Measurements from ENCODE around the gene SIGLECL1. TPM values are rescaled to one million over a fixed set of nuclear protein-coding genes. Genes with fewer than 3 reads are reported as not detected.

The SIGLECL1 gene
- polyA plus RNA-seq, 1 donor from 2014 or later: not detected

- H3K27me3 ChIP-seq (ENCODE audit: insufficient read depth, low read depth, low read length): no peaks in the 10 kb centered on the region
- H3K9me2 ChIP-seq (ENCODE audit: insufficient read depth, low read length): no peaks in the 10 kb centered on the region
- H2AFZ ChIP-seq (ENCODE audit: low read depth, low read length): no peak overlapping the region
- no peaks in the 10 kb centered on the region for H3K79me2 ChIP-seq (replicated peaks; ENCODE audit: insufficient read depth, low read length)
- TF ChIP-seq MXI1 (conservative IDR thresholded peaks at IDR 0.05; ENCODE audit: poor library complexity, severe bottlenecking): no peak
- TF ChIP-seq, protein P1, sequence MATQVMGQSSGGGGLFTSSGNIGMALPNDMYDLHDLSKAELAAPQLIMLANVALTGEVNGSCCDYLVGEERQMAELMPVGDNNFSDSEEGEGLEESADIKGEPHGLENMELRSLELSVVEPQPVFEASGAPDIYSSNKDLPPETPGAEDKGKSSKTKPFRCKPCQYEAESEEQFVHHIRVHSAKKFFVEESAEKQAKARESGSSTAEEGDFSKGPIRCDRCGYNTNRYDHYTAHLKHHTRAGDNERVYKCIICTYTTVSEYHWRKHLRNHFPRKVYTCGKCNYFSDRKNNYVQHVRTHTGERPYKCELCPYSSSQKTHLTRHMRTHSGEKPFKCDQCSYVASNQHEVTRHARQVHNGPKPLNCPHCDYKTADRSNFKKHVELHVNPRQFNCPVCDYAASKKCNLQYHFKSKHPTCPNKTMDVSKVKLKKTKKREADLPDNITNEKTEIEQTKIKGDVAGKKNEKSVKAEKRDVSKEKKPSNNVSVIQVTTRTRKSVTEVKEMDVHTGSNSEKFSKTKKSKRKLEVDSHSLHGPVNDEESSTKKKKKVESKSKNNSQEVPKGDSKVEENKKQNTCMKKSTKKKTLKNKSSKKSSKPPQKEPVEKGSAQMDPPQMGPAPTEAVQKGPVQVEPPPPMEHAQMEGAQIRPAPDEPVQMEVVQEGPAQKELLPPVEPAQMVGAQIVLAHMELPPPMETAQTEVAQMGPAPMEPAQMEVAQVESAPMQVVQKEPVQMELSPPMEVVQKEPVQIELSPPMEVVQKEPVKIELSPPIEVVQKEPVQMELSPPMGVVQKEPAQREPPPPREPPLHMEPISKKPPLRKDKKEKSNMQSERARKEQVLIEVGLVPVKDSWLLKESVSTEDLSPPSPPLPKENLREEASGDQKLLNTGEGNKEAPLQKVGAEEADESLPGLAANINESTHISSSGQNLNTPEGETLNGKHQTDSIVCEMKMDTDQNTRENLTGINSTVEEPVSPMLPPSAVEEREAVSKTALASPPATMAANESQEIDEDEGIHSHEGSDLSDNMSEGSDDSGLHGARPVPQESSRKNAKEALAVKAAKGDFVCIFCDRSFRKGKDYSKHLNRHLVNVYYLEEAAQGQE (IDR thresholded peaks at IDR 0.05; ENCODE audit: borderline replicate concordance): no peak
- TF ChIP-seq RAD21 (conservative IDR thresholded peaks at IDR 0.05): no peak
- no peak for TF ChIP-seq TAF1 (IDR thresholded peaks at IDR 0.05; ENCODE audit: low read depth)
- no peak for TF ChIP-seq POLR2AphosphoS5 (IDR thresholded peaks at IDR 0.05)
- TF ChIP-seq SMC3 (conservative IDR thresholded peaks at IDR 0.05; ENCODE audit: poor library complexity): no peak
- no peak for TF ChIP-seq EZH2 (IDR thresholded peaks at IDR 0.05; ENCODE audit: borderline replicate concordance, insufficient read depth, low read length, poor library complexity, severe bottlenecking)
- TF ChIP-seq EP300 (conservative IDR thresholded peaks at IDR 0.05; ENCODE audit: poor library complexity, severe bottlenecking): no peak
- TF ChIP-seq, protein P2, sequence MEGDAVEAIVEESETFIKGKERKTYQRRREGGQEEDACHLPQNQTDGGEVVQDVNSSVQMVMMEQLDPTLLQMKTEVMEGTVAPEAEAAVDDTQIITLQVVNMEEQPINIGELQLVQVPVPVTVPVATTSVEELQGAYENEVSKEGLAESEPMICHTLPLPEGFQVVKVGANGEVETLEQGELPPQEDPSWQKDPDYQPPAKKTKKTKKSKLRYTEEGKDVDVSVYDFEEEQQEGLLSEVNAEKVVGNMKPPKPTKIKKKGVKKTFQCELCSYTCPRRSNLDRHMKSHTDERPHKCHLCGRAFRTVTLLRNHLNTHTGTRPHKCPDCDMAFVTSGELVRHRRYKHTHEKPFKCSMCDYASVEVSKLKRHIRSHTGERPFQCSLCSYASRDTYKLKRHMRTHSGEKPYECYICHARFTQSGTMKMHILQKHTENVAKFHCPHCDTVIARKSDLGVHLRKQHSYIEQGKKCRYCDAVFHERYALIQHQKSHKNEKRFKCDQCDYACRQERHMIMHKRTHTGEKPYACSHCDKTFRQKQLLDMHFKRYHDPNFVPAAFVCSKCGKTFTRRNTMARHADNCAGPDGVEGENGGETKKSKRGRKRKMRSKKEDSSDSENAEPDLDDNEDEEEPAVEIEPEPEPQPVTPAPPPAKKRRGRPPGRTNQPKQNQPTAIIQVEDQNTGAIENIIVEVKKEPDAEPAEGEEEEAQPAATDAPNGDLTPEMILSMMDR (IDR thresholded peaks at IDR 0.05; ENCODE audit: poor library complexity, severe bottlenecking): no peak
- H3K4me2 ChIP-seq (ENCODE audit: low read length): no peak overlapping the region
- H3K9me3 ChIP-seq (ENCODE audit: low read length): no peaks in the 10 kb centered on the region
- no peak overlapping the region for H3K27ac ChIP-seq (ENCODE audit: low read length)
- no peaks in the 10 kb centered on the region for H4K20me1 ChIP-seq (ENCODE audit: insufficient read depth)
- H3F3A ChIP-seq (ENCODE audit: insufficient read depth, low read length, poor library complexity, severe bottlenecking): no peaks in the 10 kb centered on the region
- no peak overlapping the region for H3K9ac ChIP-seq (ENCODE audit: low read length)
- H3K4me3 ChIP-seq (ENCODE audit: low read length): no peak overlapping the region
- H3K36me3 ChIP-seq (ENCODE audit: insufficient read depth, low read length): no peaks in the 10 kb centered on the region
Observed at GRCh38 chr19:51263808-51264207, 12.9 kb downstream of the SIGLECL1 start.

GRCh38 chr19:51271067-51271466 is 20.2 kb downstream of the SIGLECL1 start:
- H4K20me1 ChIP-seq (ENCODE audit: insufficient read depth): no peaks in the 10 kb centered on the region
- no peak overlapping the region for H3K9ac ChIP-seq (ENCODE audit: low read length)
- H3K27ac ChIP-seq (ENCODE audit: low read length): no peak overlapping the region
- no peak overlapping the region for H2AFZ ChIP-seq (ENCODE audit: low read depth, low read length)
- H3K4me3 ChIP-seq (ENCODE audit: low read length): no peak overlapping the region
- H3F3A ChIP-seq (ENCODE audit: insufficient read depth, low read length, poor library complexity, severe bottlenecking): no peaks in the 10 kb centered on the region
- H3K79me2 ChIP-seq (replicated peaks; ENCODE audit: insufficient read depth, low read length): no peaks in the 10 kb centered on the region
- H3K36me3 ChIP-seq (ENCODE audit: insufficient read depth, low read length): no peaks in the 10 kb centered on the region
- H3K9me3 ChIP-seq (ENCODE audit: low read length): no peaks in the 10 kb centered on the region
- TF ChIP-seq POLR2AphosphoS5 (IDR thresholded peaks at IDR 0.05): no peak
- no peak for TF ChIP-seq MXI1 (conservative IDR thresholded peaks at IDR 0.05; ENCODE audit: poor library complexity, severe bottlenecking)
- TF ChIP-seq SMC3 (conservative IDR thresholded peaks at IDR 0.05; ENCODE audit: poor library complexity): no peak
- TF ChIP-seq, protein P2 (IDR thresholded peaks at IDR 0.05; ENCODE audit: poor library complexity, severe bottlenecking): no peak
- TF ChIP-seq EZH2 (IDR thresholded peaks at IDR 0.05; ENCODE audit: borderline replicate concordance, insufficient read depth, low read length, poor library complexity, severe bottlenecking): no peak
- no peak for TF ChIP-seq TAF1 (IDR thresholded peaks at IDR 0.05; ENCODE audit: low read depth)
- TF ChIP-seq, protein P1 (IDR thresholded peaks at IDR 0.05; ENCODE audit: borderline replicate concordance): no peak
- TF ChIP-seq RAD21 (conservative IDR thresholded peaks at IDR 0.05): no peak
- TF ChIP-seq EP300 (conservative IDR thresholded peaks at IDR 0.05; ENCODE audit: poor library complexity, severe bottlenecking): no peak
- H3K9me2 ChIP-seq (ENCODE audit: insufficient read depth, low read length): no peaks in the 10 kb centered on the region
- H3K4me2 ChIP-seq (ENCODE audit: low read length): no peak overlapping the region
- H3K27me3 ChIP-seq (ENCODE audit: insufficient read depth, low read depth, low read length): no peaks in the 10 kb centered on the region

Data from neural cell (in vitro differentiated cells).